SU-DHL-6 (cell line): Measurements from ENCODE around the gene NT5C2.

Experiments
- H2AFZ ChIP-seq: fragments of 200-600 bp; sonication (generic); 2 replicates; pipeline ENCODE4 v1.6.1; 2014; ENCODE audit warnings: low read depth, mild to moderate bottlenecking, moderate library complexity, mixed read lengths, antibody characterized with exemption, low read length; ENCODE audit not compliant: severe bottlenecking
- H3F3A ChIP-seq: fragments of 200-600 bp; shearing (Covaris generic); 2 replicates; pipeline ENCODE4 v1.6.0; 2016; ENCODE audit warnings: antibody characterized with exemption, mild to moderate bottlenecking; ENCODE audit not compliant: insufficient read depth
- H3K27ac ChIP-seq: fragments of 200-600 bp; sonication (generic); 2 replicates; pipeline ENCODE4 v1.5.1; 2016; ENCODE audit warnings: low read depth, mild to moderate bottlenecking, low read length, moderate library complexity, mixed read lengths
- H3K27me3 ChIP-seq: fragments of 200-600 bp; sonication (generic), shearing (Covaris generic); 2 replicates; pipeline ENCODE4 v1.6.0; 2014; ENCODE audit warnings: mild to moderate bottlenecking, low read length
- H3K36me3 ChIP-seq: fragments of 200-600 bp; sonication (generic); 2 replicates; pipeline ENCODE4 v1.6.1; 2014; ENCODE audit warnings: mild to moderate bottlenecking, low read length, mixed read lengths
- H3K4me2 ChIP-seq: fragments of 300-600, 200-600 bp; shearing (Covaris generic), sonication (generic); 2 replicates; pipeline ENCODE4 v1.6.0; 2014; ENCODE audit warnings: low read length, low read depth, mild to moderate bottlenecking; ENCODE audit not compliant: poor library complexity, severe bottlenecking
- H3K4me3 ChIP-seq: fragments of 200-600 bp; sonication (generic); 2 replicates; pipeline ENCODE4 v1.5.1; 2014; ENCODE audit warnings: antibody characterized with exemption, low read length, mild to moderate bottlenecking, mixed read lengths; ENCODE audit not compliant: insufficient read depth, poor library complexity, severe bottlenecking
- H3K79me2 ChIP-seq: fragments of 200-600 bp; sonication (generic); 2 replicates; pipeline ENCODE4 v1.6.1; 2014; ENCODE audit warnings: mild to moderate bottlenecking, low read length, moderate library complexity; ENCODE audit not compliant: insufficient read depth
- H3K9ac ChIP-seq: fragments of 200-600 bp; sonication (generic); 2 replicates; pipeline ENCODE4 v1.7.0; 2014; ENCODE audit warnings: mild to moderate bottlenecking, low read length
- H3K9me2 ChIP-seq: fragments of 200-600 bp; sonication (generic); replicated peaks from 2 replicates; pipeline ENCODE4 v1.6.1; 2014; ENCODE audit warnings: low read length; ENCODE audit not compliant: insufficient read depth
- H3K9me3 ChIP-seq: fragments of 200-600 bp; sonication (generic); 2 replicates; pipeline ENCODE4 v1.6.1; 2014; ENCODE audit warnings: low read length, mixed read lengths; ENCODE audit not compliant: insufficient read depth
- H4K20me1 ChIP-seq: fragments of 200-600 bp; sonication (generic); 2 replicates; pipeline ENCODE4 v1.6.1; 2014; ENCODE audit warnings: low read depth, mild to moderate bottlenecking, antibody characterized with exemption, low read length, moderate library complexity, mixed read lengths
- EZH2phosphoT487 ChIP-seq: fragments of 200-600 bp; sonication (generic), shearing (Covaris generic); conservative IDR thresholded peaks from 2 replicates; pipeline ENCODE4 v1.6.1; 2018; ENCODE audit warnings: mild to moderate bottlenecking, antibody characterized with exemption, low read length, moderate library complexity, mixed read lengths
- TF ChIP-seq, protein P1 (sequence below): fragments of 200-600 bp; sonication (generic); IDR thresholded peaks from one replicate; pipeline ENCODE4 v1.5.1; 2017; ENCODE audit warnings: antibody characterized with exemption, mild to moderate bottlenecking, low read length, moderate library complexity; ENCODE audit not compliant: insufficient read depth, poor library complexity, severe bottlenecking

The NT5C2 gene

DNA sequence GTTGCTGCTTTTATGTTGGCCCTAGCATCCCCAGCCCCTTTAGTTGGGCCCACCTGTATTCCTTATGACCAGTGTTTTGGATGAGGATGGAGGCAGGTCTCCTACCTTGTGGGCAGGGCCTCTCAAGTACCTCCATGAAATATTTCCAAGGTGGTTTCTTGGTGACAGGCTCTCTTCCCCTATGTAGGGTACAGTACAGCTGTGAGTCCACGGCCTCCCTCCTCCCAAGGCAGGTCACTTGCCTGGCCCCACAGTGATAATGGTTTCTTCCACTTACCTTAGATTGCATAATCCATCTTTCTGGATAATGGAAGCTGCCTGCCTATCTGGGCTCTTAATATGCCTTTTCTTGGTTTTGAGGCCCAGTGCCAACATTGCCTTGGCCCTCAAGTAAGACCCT, 110.4 kb downstream of the NT5C2 start:
- H3K79me2 ChIP-seq, result no peaks in the 10 kb centered on the region
- H3F3A ChIP-seq, result no peaks in the 10 kb centered on the region
- H3K9ac ChIP-seq, result no peak overlapping the region
- no peaks in the 10 kb centered on the region for H3K27me3 ChIP-seq
- H3K4me3 ChIP-seq, result no peak overlapping the region
- no peaks in the 10 kb centered on the region for H4K20me1 ChIP-seq
- peaks cover 7% of the 10 kb centered on the region; the same call in 1 of the 2 replicates for H3K36me3 ChIP-seq
- H3K4me2 ChIP-seq, result no peak overlapping the region
- no peak overlapping the region for H2AFZ ChIP-seq
- no peak for TF ChIP-seq EZH2phosphoT487
- TF ChIP-seq, protein P1, sequence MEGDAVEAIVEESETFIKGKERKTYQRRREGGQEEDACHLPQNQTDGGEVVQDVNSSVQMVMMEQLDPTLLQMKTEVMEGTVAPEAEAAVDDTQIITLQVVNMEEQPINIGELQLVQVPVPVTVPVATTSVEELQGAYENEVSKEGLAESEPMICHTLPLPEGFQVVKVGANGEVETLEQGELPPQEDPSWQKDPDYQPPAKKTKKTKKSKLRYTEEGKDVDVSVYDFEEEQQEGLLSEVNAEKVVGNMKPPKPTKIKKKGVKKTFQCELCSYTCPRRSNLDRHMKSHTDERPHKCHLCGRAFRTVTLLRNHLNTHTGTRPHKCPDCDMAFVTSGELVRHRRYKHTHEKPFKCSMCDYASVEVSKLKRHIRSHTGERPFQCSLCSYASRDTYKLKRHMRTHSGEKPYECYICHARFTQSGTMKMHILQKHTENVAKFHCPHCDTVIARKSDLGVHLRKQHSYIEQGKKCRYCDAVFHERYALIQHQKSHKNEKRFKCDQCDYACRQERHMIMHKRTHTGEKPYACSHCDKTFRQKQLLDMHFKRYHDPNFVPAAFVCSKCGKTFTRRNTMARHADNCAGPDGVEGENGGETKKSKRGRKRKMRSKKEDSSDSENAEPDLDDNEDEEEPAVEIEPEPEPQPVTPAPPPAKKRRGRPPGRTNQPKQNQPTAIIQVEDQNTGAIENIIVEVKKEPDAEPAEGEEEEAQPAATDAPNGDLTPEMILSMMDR, result no peak
- H3K9me2 ChIP-seq, result no peaks in the 10 kb centered on the region
- H3K9me3 ChIP-seq, result no peaks in the 10 kb centered on the region
- H3K27ac ChIP-seq, result no peak overlapping the region

DNA sequence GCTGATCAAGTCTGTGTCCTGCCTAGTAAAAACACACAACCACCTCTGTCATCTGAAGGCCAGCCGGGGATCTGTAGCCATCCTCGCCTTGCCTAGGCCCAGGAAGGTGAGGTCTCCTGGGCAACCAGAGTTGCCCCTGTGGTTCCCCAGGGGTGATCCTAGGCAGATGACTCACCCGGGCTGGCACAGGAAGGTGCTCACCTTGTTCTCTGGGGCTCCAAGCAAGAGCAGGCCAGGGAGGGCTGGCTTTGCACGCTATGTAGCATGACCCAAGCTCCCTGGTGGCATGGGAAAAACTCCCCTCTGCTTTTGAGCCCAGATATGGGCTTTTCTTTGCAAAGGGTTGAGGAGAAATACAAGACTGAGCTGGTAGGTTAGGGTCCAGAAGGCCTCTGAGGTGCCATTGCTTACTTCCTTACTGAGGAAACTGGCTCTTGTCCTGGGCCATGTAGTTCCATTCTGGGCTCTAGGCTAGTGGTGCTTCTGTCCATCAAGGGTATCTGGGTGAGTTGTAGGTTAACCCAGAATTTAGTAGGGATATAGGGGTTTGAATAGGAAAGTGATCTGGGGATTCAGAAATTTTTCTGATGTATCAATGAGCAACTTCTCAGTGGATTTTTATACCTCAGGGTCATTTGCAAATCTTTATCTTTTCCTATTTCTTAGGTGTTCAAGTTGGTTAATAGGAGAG, 112.0 kb downstream of the NT5C2 start:
- H3K36me3 ChIP-seq, result peaks cover 4% of the 10 kb centered on the region; the same call in 1 of the 2 replicates

DNA sequence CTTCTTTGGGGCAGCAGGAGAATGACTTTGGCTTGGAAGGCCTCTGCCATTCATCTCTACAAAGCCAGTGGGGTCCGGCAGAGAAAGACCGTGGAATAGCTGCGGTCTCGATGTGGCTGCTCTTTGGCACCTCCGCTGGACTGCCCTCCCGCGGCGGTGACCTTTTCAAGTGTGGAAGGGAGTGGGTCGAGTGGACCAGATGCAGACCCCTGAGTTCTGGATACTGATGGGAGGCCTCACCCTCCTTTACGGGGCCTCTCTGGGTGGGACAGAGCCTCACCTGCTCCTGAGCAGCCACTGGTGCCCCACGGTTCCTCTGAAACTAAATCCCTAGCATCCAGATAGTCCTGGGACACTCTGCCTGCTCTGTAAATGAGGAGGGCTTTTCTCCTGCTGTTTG, 113.1 kb downstream of the NT5C2 start:
- Histone ChIP-seq H3K27me3 (no peaks in the 10 kb centered on the region), H3K79me2 (no peaks in the 10 kb centered on the region), H3K9me2 (no peaks in the 10 kb centered on the region), H3K27ac (no peak overlapping the region), H3K9me3 (no peaks in the 10 kb centered on the region), H3K4me3 (no peak overlapping the region), H3K4me2 (no peak overlapping the region), H3K9ac (no peak overlapping the region), H4K20me1 (no peaks in the 10 kb centered on the region), H3F3A (no peaks in the 10 kb centered on the region), H3K36me3 (no peaks in the 10 kb centered on the region), H2AFZ (no peak overlapping the region)
- no peak for TF ChIP-seq EZH2phosphoT487
- TF ChIP-seq, protein P1, result no peak

More for the DNA sequence above, 112.0 kb downstream of the NT5C2 start:
- Histone ChIP-seq H3K9ac (no peak overlapping the region), H3K9me3 (no peaks in the 10 kb centered on the region), H3K4me3 (no peak overlapping the region), H3K4me2 (no peak overlapping the region), H2AFZ (no peak overlapping the region), H3F3A (no peaks in the 10 kb centered on the region), H3K27me3 (no peaks in the 10 kb centered on the region), H3K27ac (no peak overlapping the region), H3K9me2 (no peaks in the 10 kb centered on the region), H4K20me1 (no peaks in the 10 kb centered on the region), H3K79me2 (no peaks in the 10 kb centered on the region)
- TF ChIP-seq, protein P1, result no peak
- TF ChIP-seq EZH2phosphoT487, result no peak
